Caco-2 (cell line): ENCODE results near the gene THAP3. TPM values are rescaled to one million over a fixed set of nuclear protein-coding genes. Genes with fewer than 3 reads are reported as not detected.
A peak's percentile ranks its signal among the peaks of the same experiment; 100 is the strongest.

Experiments used
- Bru-seq: library from RNA; stranded (reverse); fragments of 400-500 nt; gene quantifications from one replicate; lab custom pipeline; 2021; lab: Mats Ljungman, UMichigan
- BruChase-seq, 2 experiments: library from RNA; stranded (reverse); fragments of 400-500 nt; gene quantifications; one replicate each; lab custom pipeline; 2021; lab: Mats Ljungman, UMichigan
- BruUV-seq: library from RNA; stranded (reverse); fragments of 400-500 nt; replicated peaks from 2 replicates; lab custom pipeline; 2021; lab: Mats Ljungman, UMichigan
- CTCF ChIA-PET: fragments of 300-600 bp; sonication (Branson Sonifier 250); formaldehyde crosslinking; loops from one replicate; lab custom pipeline; 2022; ENCODE audit warnings: antibody characterized with exemption; lab: Charles Lee
- POLR2A ChIA-PET: fragments of 300-600 bp; sonication (Branson Sonifier 250); formaldehyde crosslinking; loops from one replicate; lab custom pipeline; 2022; ENCODE audit warnings: antibody characterized with exemption; lab: Charles Lee
- DNase-seq, 2 experiments: peaks; one replicate each; pipeline versions ENCODE4 v3.0.0 to v3.0.0-alpha.2; 2020 to 2022
- H3K27me3 ChIP-seq: replicated peaks from 2 replicates; pipeline ENCODE4 v1.6.0; 2011; ENCODE audit warnings: low read length; ENCODE audit not compliant: control insufficient read depth, insufficient read depth
- H3K36me3 ChIP-seq: 2 replicates; pipeline ENCODE4 v1.5.1; 2011; ENCODE audit warnings: low read length; ENCODE audit not compliant: control insufficient read depth, insufficient read depth
- H3K4me1 ChIP-seq: fragments of 250-450 bp; sonication (Bioruptor Pico); 2 replicates; pipeline ENCODE4 v1.5.1; 2020; ENCODE audit warnings: mild to moderate bottlenecking
- H3K4me3 ChIP-seq: 2 replicates; pipeline ENCODE4 v1.5.1; 2011; ENCODE audit warnings: low read depth, mild to moderate bottlenecking, control low read depth, low read length
- H3K9me3 ChIP-seq: fragments of 250-450 bp; sonication (Bioruptor Pico); 2 replicates; pipeline ENCODE4 v1.5.1; 2020; ENCODE audit warnings: mild to moderate bottlenecking, moderate library complexity
- H3K27ac Mint-ChIP-seq: one replicate; pipeline ENCODE4 v1.8.0; 2022; ENCODE audit warnings: mixed read lengths; ENCODE audit not compliant: unreplicated experiment
- H3K27me3 Mint-ChIP-seq: one replicate; pipeline ENCODE4 v1.8.0; 2022; ENCODE audit warnings: mixed read lengths; ENCODE audit not compliant: insufficient read depth, unreplicated experiment
- H3K36me3 Mint-ChIP-seq: one replicate; pipeline ENCODE4 v1.8.0; 2022; ENCODE audit warnings: mild to moderate bottlenecking, mixed read lengths; ENCODE audit not compliant: insufficient read depth, unreplicated experiment
- H3K4me1 Mint-ChIP-seq: one replicate; pipeline ENCODE4 v1.8.0; 2022; ENCODE audit warnings: low read depth, mixed read lengths; ENCODE audit not compliant: unreplicated experiment
- H3K4me3 Mint-ChIP-seq: one replicate; pipeline ENCODE4 v1.8.0; 2022; ENCODE audit warnings: mild to moderate bottlenecking, moderate library complexity, mixed read lengths; ENCODE audit not compliant: unreplicated experiment
- H3K9me3 Mint-ChIP-seq: one replicate; pipeline ENCODE4 v1.8.0; 2022; ENCODE audit warnings: mixed read lengths; ENCODE audit not compliant: unreplicated experiment
- intact Hi-C: fragments of 100-400 bp; cut with micrococcal nuclease; formaldehyde crosslinking; loops from one replicate; pipeline ENCODE4 v1.10.0; 2022; ENCODE audit not compliant: unreplicated experiment
- long read RNA-seq: library from polyadenylated mRNA; stranded (forward); transcript quantifications from one replicate; pipeline ENCODE4 v2.0.0, GENCODE V29; 2022
- total RNA-seq: library from RNA; stranded (reverse); gene quantifications from 2 replicates; pipeline ENCODE4 v1.2.3, GENCODE V29; 2022
- TF ChIP-seq, protein P1 (sequence below), 2 experiments: fragments of 200-600 bp in 1 of 2; IDR thresholded peaks; 1 replicate in 1 of 2; 2 replicates in 1 of 2; pipeline versions ENCODE4 v1.5.1 to v1.8.0; 2011 to 2022; ENCODE audit warnings: antibody characterized with exemption in 1 of 2, control low read depth in 1 of 2, inconsistent platforms in 1 of 2, low read depth in 1 of 2, low read length in 1 of 2, mild to moderate bottlenecking in 1 of 2, moderate library complexity in 1 of 2; ENCODE audit not compliant: insufficient read depth in 1 of 2, severe bottlenecking in 1 of 2, unreplicated experiment in 1 of 2

THAP3 gene
- total RNA-seq, result 13.5 and 15.1 TPM in 2 replicates
- Bru-seq, nascent RNA, result percentile 52 among the genes with signal in this experiment
- percentile 54 among the genes with signal in this experiment for BruChase-seq, experiment 1, labeled RNA remaining after a 2-hour chase
- BruChase-seq, experiment 2, labeled RNA remaining after a 6-hour chase, result percentile 53 among the genes with signal in this experiment
- long read RNA-seq, partial matches to known transcripts, result 15 of 21 reads
- long read RNA-seq, other reads (novel, unspliced or antisense), result 1 of 21 reads

DNA sequence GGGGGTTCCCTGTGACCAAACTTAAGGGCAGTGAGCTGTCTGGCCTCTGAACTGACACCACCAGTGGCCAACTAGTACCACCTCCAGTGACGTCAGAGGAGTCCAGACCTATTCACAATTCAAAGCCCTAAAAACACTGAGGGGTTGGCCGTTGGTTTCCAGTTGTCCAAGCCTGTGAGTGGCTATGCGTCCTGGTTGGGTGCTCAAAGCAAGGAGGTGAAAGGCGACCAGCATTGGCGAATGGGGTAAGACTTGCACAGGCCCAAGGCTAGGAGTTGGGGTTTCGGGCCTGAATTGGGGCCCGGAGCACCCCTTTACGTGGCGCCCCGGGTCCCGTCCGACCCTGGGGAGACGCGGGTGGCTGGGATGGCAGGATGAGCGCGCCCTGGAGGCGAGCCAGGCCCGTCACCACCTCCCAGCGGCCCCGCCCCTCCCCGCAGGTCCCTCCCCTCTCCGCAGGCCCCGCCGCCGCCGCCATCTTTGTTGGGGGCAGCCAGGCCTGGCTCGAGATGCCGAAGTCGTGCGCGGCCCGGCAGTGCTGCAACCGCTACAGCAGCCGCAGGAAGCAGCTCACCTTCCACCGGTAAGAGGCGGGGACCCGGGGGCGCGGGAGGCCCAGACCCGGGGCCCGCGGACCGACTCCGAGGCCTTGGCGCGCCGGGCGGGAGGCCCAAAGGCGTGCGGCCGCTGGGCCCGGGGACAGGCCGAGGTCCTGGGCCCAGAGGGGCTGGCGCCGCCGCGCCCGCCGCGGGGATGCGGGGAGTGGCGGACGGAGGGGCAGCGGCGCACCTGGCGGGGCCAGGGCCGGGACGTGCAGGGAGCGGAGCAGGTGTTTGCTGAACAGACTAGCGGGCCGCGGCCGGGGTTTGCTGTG, at the start of gene THAP3:
Gene THAP3, plus strand, starts transcription at position 159 of the 874 bp plus-strand sequence. Its CDS starts 351 bp downstream, at position 510.
- H3K27me3 Mint-ChIP-seq, result no peaks in the 10 kb centered on the region
- peaks cover 58% of the 10 kb centered on the region for H3K36me3 Mint-ChIP-seq
- DNase-seq, result peak; percentile 84 to 86
- Histone ChIP-seq H3K4me1 (no peaks in the 10 kb centered on the region), H3K9me3 (no peaks in the 10 kb centered on the region), H3K36me3 (peaks cover 2% of the 10 kb centered on the region; the same call in 1 of the 2 replicates), H3K4me3 (peak within 1 kb of the TSS; percentile 66), H3K27me3 (no peaks in the 10 kb centered on the region)
- H3K4me3 Mint-ChIP-seq, result peak within 1 kb of the TSS; percentile 75
- H3K27ac Mint-ChIP-seq, result peak within 1 kb of the TSS; percentile 87
- ChIA-PET POLR2A (interaction anchor here (0.8 kb wide), 1 partner anchor 160 kb away, joined by 3 read pairs; the partner anchor contains the start of gene CAMTA1), CTCF (interaction anchor here (0.6 kb wide), 1 partner anchor 9 kb away, joined by 4 read pairs; no protein-coding TSS in a partner anchor)
- H3K4me1 Mint-ChIP-seq, result no peaks in the 10 kb centered on the region
- no peaks in the 10 kb centered on the region for H3K9me3 Mint-ChIP-seq
- TF ChIP-seq, protein P1, sequence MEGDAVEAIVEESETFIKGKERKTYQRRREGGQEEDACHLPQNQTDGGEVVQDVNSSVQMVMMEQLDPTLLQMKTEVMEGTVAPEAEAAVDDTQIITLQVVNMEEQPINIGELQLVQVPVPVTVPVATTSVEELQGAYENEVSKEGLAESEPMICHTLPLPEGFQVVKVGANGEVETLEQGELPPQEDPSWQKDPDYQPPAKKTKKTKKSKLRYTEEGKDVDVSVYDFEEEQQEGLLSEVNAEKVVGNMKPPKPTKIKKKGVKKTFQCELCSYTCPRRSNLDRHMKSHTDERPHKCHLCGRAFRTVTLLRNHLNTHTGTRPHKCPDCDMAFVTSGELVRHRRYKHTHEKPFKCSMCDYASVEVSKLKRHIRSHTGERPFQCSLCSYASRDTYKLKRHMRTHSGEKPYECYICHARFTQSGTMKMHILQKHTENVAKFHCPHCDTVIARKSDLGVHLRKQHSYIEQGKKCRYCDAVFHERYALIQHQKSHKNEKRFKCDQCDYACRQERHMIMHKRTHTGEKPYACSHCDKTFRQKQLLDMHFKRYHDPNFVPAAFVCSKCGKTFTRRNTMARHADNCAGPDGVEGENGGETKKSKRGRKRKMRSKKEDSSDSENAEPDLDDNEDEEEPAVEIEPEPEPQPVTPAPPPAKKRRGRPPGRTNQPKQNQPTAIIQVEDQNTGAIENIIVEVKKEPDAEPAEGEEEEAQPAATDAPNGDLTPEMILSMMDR (IDR thresholded peaks at IDR 0.05; ENCODE audit: insufficient read depth in 1 of 2, low read depth in 1 of 2, low read length in 1 of 2, severe bottlenecking in 1 of 2, unreplicated experiment in 1 of 2), result peak in 1 of 2 experiments; percentile 22
- intact Hi-C loops, result no loop called here
- BruUV-seq, result no TSS peak

- intact Hi-C loops, result no loop called here
- H3K27ac Mint-ChIP-seq, result no peak overlapping the region
- no peaks in the 10 kb centered on the region for H3K9me3 Mint-ChIP-seq
- ChIA-PET CTCF (no interaction called here), POLR2A (no interaction called here)
- no peak overlapping the region for H3K4me3 Mint-ChIP-seq
- H3K4me1 ChIP-seq, result peaks cover 26% of the 10 kb centered on the region
- no peak for DNase-seq
- TF ChIP-seq, protein P1 (IDR thresholded peaks at IDR 0.05; ENCODE audit: insufficient read depth in 1 of 2, low read depth in 1 of 2, low read length in 1 of 2, severe bottlenecking in 1 of 2, unreplicated experiment in 1 of 2), result no peak
- H3K36me3 ChIP-seq, result no peaks in the 10 kb centered on the region
- no peaks in the 10 kb centered on the region for H3K4me1 Mint-ChIP-seq
- H3K4me3 ChIP-seq, result no peak overlapping the region
- no peaks in the 10 kb centered on the region for H3K27me3 ChIP-seq
- BruUV-seq, result no TSS peak
- H3K36me3 Mint-ChIP-seq, result peaks cover 14% of the 10 kb centered on the region
- H3K9me3 ChIP-seq, result no peaks in the 10 kb centered on the region
- no peaks in the 10 kb centered on the region for H3K27me3 Mint-ChIP-seq
Observed at GRCh38 chr1:6577831-6578525, 46.7 kb upstream of the THAP3 start.
